Endodermal cell (in vitro differentiated cells): ENCODE data around the gene PBX2. TPM values are rescaled to one million over a fixed set of nuclear protein-coding genes. Genes with fewer than 3 reads are reported as not detected.
"Not testable (repeated sequence)": the region's sequence is repeated elsewhere in the genome, so short reads cannot be mapped to it uniquely, and the experiment has no call there.

ENCODE experiments used
- DNase-seq: peaks from one replicate; pipeline ENCODE4 v3.0.0-alpha.2; 2017
- H3K27ac ChIP-seq: 2 replicates; pipeline ENCODE4 v1.5.1; 2013; ENCODE audit warnings: mild to moderate bottlenecking, low read depth, low read length, moderate library complexity
- H3K27me3 ChIP-seq: 2 replicates; pipeline ENCODE4 v1.6.1; 2013; ENCODE audit warnings: mild to moderate bottlenecking, low read length, moderate library complexity; ENCODE audit not compliant: insufficient read depth, control insufficient read depth, poor library complexity, severe bottlenecking
- H3K36me3 ChIP-seq: 2 replicates; pipeline ENCODE4 v1.7.0; 2013; ENCODE audit warnings: mild to moderate bottlenecking, low read length, moderate library complexity; ENCODE audit not compliant: control insufficient read depth, insufficient read depth
- H3K4me1 ChIP-seq: one replicate; pipeline ENCODE4 v1.7.0; 2013; ENCODE audit warnings: low read length; ENCODE audit not compliant: control insufficient read depth, insufficient read depth
- H3K4me3 ChIP-seq: 2 replicates; pipeline ENCODE4 v1.5.1; 2013; ENCODE audit warnings: mild to moderate bottlenecking, low read length, moderate library complexity
- H3K9ac ChIP-seq: 2 replicates; pipeline ENCODE4 v1.6.1; 2013; ENCODE audit warnings: mild to moderate bottlenecking, low read length, moderate library complexity; ENCODE audit not compliant: poor library complexity, severe bottlenecking; ENCODE audit errors: extremely low read depth
- H3K9me3 ChIP-seq: 2 replicates; pipeline ENCODE4 v1.6.1; 2013; ENCODE audit warnings: mild to moderate bottlenecking, low read length, moderate library complexity; ENCODE audit not compliant: control insufficient read depth
- H3K27ac Mint-ChIP-seq: 2 replicates; pipeline ENCODE4 v1.8.0; 2020; ENCODE audit warnings: mixed read lengths
- H3K27me3 Mint-ChIP-seq: 2 replicates; pipeline ENCODE4 v1.8.0; 2021; ENCODE audit warnings: mild to moderate bottlenecking, mixed read lengths; ENCODE audit not compliant: insufficient read depth
- H3K36me3 Mint-ChIP-seq: 2 replicates; pipeline ENCODE4 v1.8.0; 2020; ENCODE audit warnings: low read depth, mixed read lengths
- H3K4me1 Mint-ChIP-seq: 2 replicates; pipeline ENCODE4 v1.8.0; 2020; ENCODE audit warnings: mixed read lengths
- H3K4me3 Mint-ChIP-seq: 2 replicates; pipeline ENCODE4 v1.8.0; 2020; ENCODE audit warnings: mild to moderate bottlenecking, moderate library complexity, mixed read lengths
- H3K9me3 Mint-ChIP-seq: 2 replicates; pipeline ENCODE4 v1.8.0; 2020; ENCODE audit warnings: mild to moderate bottlenecking, mixed read lengths
- WGBS, 2 experiments: methylation state at CpG; one replicate each; pipeline versions ENCODE4 v1.1.5 to v1.1.7; 2013; ENCODE audit warnings: missing lambda C conversion rate in 2 of 2, mixed read lengths in 1 of 2; ENCODE audit not compliant: insufficient coverage in 1 of 2, insufficient read length in 1 of 2; 5-methylcytosine and 5-hydroxymethylcytosine counted together
- total RNA-seq, 2 donors: library from RNA; stranded (reverse); fragmentation: NEBNext Ultra II Directional in 1 of 2; extraction: Animal tissue kit (Norgen Biotek cat#: 25700) in 1 of 2; gene quantifications; 2 replicates in 1 of 2; 3 replicates in 1 of 2; pipeline ENCODE4 v1.2.1, GENCODE V29; 2021
- TF ChIP-seq, protein P1 (sequence below): fragments of 200-600 bp; sonication (generic); conservative IDR thresholded peaks from 2 replicates; pipeline ENCODE4 v1.5.0; 2021; ENCODE audit warnings: antibody characterized with exemption, mild to moderate bottlenecking

Gene PBX2
- total RNA-seq, 2 donors from 2014 or later, result 246 to 263 TPM

DNA sequence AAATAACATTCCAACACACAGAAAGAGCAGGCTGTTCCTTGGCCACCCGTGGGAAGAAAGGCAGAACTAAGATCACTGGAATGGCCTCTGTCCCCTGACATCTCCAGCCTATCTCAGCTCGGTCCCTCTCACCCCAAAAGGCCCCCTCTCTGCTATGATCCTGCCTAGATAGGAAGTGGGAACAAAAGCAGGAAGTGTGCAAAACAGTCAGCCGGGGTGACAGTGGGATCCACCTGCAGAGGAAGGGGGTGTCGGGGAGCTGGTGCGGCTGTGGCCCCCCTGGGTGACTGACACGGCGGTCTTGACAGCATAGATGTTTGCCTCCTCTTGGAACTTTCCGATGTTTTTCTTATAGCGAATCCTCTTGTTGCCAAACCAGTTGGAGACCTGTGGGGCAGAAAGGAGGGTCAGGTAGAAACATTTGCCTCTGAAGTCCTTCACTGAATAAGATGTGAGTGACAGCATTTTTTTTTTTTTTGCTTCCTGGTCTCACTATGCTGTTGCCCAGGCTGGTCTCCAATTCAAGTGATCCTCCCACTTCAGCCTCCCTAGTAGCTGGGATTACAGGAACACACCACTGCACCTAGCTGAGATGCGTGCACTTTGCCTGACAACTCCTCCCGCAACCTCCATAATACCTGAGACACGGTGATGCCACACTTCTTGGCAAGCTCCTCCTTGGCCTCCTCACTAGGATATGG is 2.8 kb downstream of the PBX2 start:
- H3K9ac ChIP-seq, result no peak overlapping the region
- H3K27ac ChIP-seq, result no peak overlapping the region
- H3K36me3 Mint-ChIP-seq, result peaks cover 39% of the 10 kb centered on the region
- H3K36me3 ChIP-seq, result peaks cover 21% of the 10 kb centered on the region
- H3K9me3 ChIP-seq, result no peaks in the 10 kb centered on the region
- H3K4me3 ChIP-seq, result no peak overlapping the region
- TF ChIP-seq, protein P1, sequence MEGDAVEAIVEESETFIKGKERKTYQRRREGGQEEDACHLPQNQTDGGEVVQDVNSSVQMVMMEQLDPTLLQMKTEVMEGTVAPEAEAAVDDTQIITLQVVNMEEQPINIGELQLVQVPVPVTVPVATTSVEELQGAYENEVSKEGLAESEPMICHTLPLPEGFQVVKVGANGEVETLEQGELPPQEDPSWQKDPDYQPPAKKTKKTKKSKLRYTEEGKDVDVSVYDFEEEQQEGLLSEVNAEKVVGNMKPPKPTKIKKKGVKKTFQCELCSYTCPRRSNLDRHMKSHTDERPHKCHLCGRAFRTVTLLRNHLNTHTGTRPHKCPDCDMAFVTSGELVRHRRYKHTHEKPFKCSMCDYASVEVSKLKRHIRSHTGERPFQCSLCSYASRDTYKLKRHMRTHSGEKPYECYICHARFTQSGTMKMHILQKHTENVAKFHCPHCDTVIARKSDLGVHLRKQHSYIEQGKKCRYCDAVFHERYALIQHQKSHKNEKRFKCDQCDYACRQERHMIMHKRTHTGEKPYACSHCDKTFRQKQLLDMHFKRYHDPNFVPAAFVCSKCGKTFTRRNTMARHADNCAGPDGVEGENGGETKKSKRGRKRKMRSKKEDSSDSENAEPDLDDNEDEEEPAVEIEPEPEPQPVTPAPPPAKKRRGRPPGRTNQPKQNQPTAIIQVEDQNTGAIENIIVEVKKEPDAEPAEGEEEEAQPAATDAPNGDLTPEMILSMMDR, result no peak
- H3K27me3 ChIP-seq, result no peaks in the 10 kb centered on the region
- H3K4me1 ChIP-seq, result peaks cover 4% of the 10 kb centered on the region
- peak overlapping the region; percentile 15 for H3K27ac Mint-ChIP-seq
- H3K9me3 Mint-ChIP-seq, result no peaks in the 10 kb centered on the region
- 92 to 96% methylated on average over 9 to 12 of the region's 12 CpGs for WGBS, 2 experiments
- peaks cover 43% of the 10 kb centered on the region for H3K4me1 Mint-ChIP-seq
- H3K4me3 Mint-ChIP-seq, result no peak overlapping the region
- DNase-seq, result no peak
- H3K27me3 Mint-ChIP-seq, result no peaks in the 10 kb centered on the region

DNA sequence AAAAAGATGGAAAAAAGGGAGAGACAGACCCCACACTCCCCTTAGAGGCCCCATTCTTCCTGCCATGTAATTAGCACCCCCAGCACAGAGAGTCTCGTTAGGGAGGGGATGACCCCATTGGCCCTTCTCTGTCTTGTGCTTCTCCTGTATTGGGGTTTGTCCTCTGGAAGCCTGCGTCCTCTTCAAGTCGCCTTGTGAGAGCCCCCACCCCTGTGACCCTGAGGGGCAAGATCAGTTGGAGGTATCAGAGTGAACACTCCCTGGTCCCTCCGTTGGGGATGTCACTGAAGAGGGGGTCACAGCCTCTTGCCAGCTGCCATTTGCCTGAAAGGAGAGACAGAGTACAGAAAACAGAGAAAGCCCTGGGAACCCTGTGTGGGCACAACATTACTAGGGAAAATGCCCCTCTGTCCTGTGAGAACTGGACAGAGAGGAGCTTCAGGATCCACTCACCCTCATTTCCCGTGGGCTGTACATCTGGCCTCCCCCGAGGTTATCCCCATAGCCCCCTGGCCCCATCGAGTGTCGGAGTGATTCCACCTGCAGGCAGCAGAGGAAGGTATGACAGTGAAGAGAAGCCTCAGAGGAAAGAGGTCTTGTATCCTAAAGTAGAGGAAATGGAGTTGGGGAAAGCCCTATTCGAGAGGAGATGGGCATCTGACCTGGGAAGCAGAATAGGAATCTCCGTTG is 3.7 kb downstream of the PBX2 start:
- H3K9me3 ChIP-seq, DNase-seq, H3K4me1 ChIP-seq, H3K4me3 ChIP-seq, H3K9ac ChIP-seq, H3K27me3 ChIP-seq, H3K9me3 Mint-ChIP-seq, H3K27me3 Mint-ChIP-seq, H3K27ac ChIP-seq: not testable (repeated sequence)
- H3K4me1 Mint-ChIP-seq, result peaks cover 42% of the 10 kb centered on the region
- peak overlapping the region; percentile 21 for H3K4me3 Mint-ChIP-seq
- 89 to 90% methylated on average over 6 to 10 of the region's 10 CpGs for WGBS, 2 experiments
- peak overlapping the region; percentile 85 for H3K27ac Mint-ChIP-seq
- peaks cover 45% of the 10 kb centered on the region for H3K36me3 Mint-ChIP-seq
- peaks cover 24% of the 10 kb centered on the region for H3K36me3 ChIP-seq

DNA sequence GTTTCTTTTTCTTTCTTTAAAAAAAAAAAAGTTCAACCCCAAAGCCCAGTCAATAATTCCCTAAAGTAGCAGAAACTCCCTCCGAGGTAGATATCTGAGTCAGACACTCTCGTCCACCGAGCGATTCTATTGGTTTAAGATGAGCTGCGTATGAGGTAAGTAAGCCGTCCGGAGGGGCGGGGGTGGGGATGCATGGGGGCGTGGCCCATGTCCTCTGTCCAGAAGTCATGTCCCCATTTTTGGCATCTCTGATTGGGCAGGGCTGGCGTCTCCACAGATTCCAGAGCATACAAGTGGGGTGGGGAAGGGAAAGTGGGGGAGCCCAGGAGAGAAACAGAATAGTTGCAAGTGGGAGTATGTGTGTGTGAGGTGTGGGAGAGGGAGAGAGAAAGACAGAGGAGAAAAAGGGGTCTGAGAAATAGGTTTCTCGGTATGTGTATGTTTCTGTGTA is 4.3 kb downstream of the PBX2 start:
- H3K9me3 Mint-ChIP-seq, H3K9me3 ChIP-seq, H3K27ac ChIP-seq, H3K27me3 ChIP-seq, H3K4me3 ChIP-seq, H3K4me1 ChIP-seq, H3K27me3 Mint-ChIP-seq, H3K9ac ChIP-seq: not testable (repeated sequence)
- H3K4me3 Mint-ChIP-seq, result peak overlapping the region; percentile 21
- H3K27ac Mint-ChIP-seq, result peak overlapping the region; percentile 85
- H3K36me3 Mint-ChIP-seq, result peaks cover 51% of the 10 kb centered on the region
- H3K36me3 ChIP-seq, result peaks cover 30% of the 10 kb centered on the region
- 52 to 100% methylated on average over 1 to 11 of the region's 11 CpGs for WGBS, 2 experiments
- peak; percentile 87 for DNase-seq
- peaks cover 38% of the 10 kb centered on the region for H3K4me1 Mint-ChIP-seq

DNA sequence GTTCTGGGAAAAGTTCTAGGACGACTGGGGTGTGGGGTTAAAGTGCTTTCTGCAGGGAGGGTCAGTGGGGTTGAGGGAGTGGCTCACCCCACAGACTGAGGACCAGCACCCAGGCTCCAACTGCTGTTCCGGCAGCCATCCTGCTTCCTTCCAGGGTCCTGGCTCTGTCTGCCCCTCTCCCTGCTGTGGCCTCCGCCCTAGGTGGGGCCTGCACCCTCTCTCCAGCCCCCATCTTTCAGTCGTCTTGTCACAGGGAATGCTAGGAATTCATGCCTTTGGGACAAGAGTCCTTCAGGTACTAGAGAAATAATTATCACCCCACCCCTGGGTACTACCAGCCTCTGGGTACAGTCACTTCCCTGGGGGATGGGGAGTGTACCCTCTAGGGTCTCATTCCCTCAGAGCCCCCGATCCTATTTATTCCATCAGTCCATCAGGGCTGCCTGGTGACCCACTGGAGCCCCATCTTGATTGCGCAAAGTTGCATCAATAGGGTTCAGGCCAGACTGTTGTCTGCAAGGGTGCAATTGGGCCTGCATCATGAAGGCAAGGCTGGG is 5.8 kb downstream of the PBX2 start, which contains the start of gene AGER:
TSS of gene AGER (minus strand) at position 170 of the 557 bp plus-strand sequence. CDS start at position 139, 31 bp downstream.
- H3K9ac ChIP-seq, result no peak within 1 kb of the TSS
- H3K4me3 Mint-ChIP-seq, result no peak within 1 kb of the TSS
- no peaks in the 10 kb centered on the region for H3K27me3 ChIP-seq
- no peak for DNase-seq
- WGBS, 2 experiments, result 89 to 90% methylated on average over 5 to 6 of the region's 6 CpGs
- H3K36me3 Mint-ChIP-seq, result peaks cover 58% of the 10 kb centered on the region
- no peak within 1 kb of the TSS for H3K27ac ChIP-seq
- no peaks in the 10 kb centered on the region for H3K9me3 Mint-ChIP-seq
- H3K4me1 Mint-ChIP-seq, result peaks cover 39% of the 10 kb centered on the region
- H3K4me3 ChIP-seq, result no peak within 1 kb of the TSS
- TF ChIP-seq, protein P1, result no peak
- H3K4me1 ChIP-seq, result no peaks in the 10 kb centered on the region
- H3K27me3 Mint-ChIP-seq, result no peaks in the 10 kb centered on the region
- H3K9me3 ChIP-seq, result no peaks in the 10 kb centered on the region
- H3K27ac Mint-ChIP-seq, result peak within 1 kb of the TSS; percentile 21
- H3K36me3 ChIP-seq, result peaks cover 31% of the 10 kb centered on the region
